CD4-positive, alpha-beta T cell treated with Interleukin-6 for 4 hours (primary cell): ENCODE data around the gene IQSEC3.

Source experiments
- DNase-seq: peaks from one replicate; pipeline ENCODE4 v3.0.0-alpha.2; 2020; ENCODE audit warnings: mixed read lengths

Gene IQSEC3

DNA sequence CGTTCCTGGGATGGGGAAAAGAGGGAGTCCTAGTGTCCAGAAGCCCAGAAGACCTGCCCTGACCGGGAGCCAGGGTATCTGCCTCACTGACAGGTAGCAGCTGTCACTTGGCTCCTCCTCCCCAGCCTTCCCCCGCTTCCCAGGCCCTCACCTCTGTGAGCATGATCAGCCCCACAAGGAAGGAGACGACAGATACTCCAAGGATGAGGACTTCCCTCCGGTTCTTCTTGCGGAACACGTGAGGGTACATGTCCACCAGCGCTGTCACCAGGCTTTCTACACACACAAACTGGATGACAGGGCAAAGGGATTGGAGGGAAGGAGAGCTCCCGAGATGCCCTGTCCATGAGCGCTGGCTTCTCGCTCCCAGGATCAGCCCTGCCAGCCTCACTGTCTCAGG is 157.3 kb downstream of the IQSEC3 start:
- DNase-seq, result no peak

DNA sequence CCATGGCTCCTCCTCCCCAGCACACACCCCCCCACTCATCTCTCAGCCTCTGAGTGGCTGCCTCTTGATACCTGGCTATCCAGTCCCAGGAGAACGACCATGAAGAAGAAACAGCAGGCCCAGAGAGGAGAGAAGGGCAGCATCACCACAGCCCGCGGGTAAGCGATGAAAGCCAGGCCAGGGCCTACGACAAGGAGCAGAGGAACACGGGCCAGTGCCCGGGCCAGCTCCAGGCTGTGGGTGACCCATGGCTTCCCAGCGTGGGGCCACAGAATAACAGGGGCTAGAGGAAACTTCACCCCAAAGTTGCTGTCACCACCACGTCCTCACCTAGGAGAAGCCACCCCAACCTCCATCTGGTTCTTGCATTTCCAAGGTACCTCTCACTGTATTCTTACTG is 157.8 kb downstream of the IQSEC3 start:
- DNase-seq, result no peak

DNA sequence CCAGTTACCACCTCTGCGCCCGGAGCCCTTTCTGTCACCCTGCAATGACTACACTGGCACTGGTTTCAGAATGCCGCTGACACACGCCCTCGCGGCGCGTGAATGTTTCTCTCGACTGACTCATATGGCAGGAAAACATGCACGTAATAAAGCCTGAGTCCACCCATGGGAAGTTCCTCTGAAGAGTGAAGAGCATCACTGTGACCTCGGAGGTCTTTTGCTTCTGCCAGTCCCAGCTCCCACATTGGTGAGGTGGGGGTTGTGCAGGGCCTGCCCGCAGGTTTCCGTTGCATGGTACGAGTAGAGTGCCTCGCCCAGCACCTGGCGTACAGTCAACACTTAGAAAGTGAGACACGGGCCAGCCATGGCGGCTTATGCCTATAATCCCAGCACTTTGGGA is 158.4 kb downstream of the IQSEC3 start:
- DNase-seq, result no peak

DNA sequence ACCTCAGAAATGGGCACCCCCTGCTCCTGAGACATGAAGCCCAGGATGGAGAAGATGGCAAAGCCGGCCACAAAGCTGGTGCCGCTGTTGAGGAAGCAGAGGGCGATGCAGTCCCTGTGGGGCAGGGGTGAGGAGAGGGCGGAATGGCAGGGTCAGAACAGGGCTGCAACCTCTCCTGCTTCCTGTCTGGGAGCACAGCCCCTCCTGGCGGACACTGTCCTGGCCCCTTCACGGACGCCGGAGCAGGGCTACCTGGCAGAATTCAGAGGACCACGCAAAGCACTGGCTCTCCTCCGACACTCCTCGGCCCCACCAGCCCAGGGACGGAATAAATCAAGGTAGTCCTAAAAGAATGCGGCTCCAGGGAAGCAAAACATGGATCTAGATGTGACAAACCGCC is 159.8 kb downstream of the IQSEC3 start:
- no peak for DNase-seq

DNA sequence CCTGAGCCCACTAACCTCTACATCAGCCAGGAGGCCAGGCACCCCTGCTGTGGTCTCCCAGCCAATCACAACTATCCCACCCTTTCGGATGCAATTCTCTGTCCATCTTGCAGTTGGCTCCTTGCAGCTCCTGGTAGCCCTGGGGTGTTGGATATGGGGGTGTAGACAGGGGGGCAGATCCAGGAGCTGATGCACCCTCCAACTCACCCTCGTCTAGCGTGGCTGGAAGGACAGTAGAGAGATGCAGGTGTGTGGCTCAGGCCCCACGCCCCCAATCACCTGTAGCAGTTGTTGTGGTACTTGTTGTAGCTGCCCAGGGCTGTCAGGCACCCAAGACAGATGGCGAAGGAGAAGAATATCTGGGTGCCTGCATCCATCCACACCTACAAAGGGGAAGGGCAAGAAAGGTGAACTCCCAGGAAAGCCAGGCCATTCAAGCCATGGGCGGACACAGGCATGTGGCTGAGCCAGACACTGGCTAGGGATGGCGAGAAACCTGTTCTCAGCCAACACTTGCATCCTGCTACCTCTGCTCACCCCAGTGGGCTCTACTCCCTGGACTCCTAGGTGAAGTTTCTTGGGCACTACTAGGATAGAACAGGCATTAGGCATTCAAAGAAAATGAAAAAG is 160.8 kb downstream of the IQSEC3 start:
- DNase-seq, result no peak
